ENCODE measurements around the gene UTP4. TPM values are rescaled to one million over a fixed set of nuclear protein-coding genes. Genes with fewer than 3 reads are reported as not detected.

The UTP4 gene
- total and polyA plus RNA-seq, 2 of the 8 experiments (the other 6 are each of a cell fraction or from before 2014, with no cell fraction given), result 101 to 118 TPM

DNA sequence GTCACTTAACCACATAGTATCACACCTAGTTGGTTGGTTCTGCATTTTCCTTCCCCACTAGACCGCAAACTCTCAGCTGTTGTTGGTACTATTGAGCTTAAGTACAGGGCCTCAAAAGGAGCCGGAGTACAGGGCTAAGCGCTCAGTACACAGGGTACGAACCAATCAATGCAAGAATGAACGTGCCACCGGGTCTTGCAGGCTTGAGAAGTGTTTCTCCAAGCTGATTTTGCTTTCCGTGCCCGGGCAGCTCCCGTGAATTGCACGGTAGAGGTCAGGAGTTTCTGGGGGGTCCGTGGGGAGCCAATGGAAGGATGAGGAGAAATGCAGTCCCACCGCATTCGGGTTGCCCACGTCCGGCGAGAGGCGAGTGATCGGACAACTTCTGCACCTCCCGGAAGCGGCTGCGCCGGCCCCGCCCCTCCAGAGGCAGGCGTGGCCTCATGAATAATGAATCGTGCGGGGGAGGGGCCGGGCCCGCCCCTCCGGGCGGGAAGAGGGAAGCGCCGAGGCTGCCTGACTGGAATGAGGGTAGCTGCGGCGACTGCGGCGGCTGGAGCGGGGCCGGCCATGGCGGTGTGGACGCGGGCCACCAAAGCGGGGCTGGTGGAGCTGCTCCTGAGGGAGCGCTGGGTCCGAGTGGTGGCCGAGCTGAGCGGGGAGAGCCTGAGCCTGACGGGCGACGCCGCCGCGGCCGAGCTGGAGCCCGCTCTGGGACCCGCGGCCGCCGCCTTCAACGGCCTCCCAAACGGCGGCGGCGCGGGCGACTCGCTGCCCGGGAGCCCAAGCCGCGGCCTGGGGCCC is 54.4 kb downstream of the UTP4 start, which contains the start of gene SNTB2:
Gene SNTB2, plus strand, starts transcription at position 523 of the 804 bp plus-strand sequence. Its CDS starts 3 bp downstream, at position 526.
- H3K14ac ChIP-seq (ENCODE audit: insufficient read length), result no peak within 1 kb of the TSS
- 7% methylated on average over 53 of the region's 69 CpGs; no CpG with 5 or more reads in 1 of the 2 experiments for WGBS, 2 experiments (ENCODE audit: extremely low coverage in 1 of 2, insufficient coverage in 1 of 2, insufficient read length in 1 of 2, insufficient replicate concordance in 2 of 2, low coverage in 1 of 2, low lambda C conversion rate in 2 of 2, missing lambda C conversion rate in 1 of 2)
- H2BK20ac ChIP-seq (ENCODE audit: low read length), result no peak within 1 kb of the TSS
- H3K9ac ChIP-seq (replicated peaks in 1 of 4; ENCODE audit: extremely low read depth in 1 of 4, low read depth in 3 of 4, low read length in 3 of 4), result peak within 1 kb of the TSS; percentile 73 to 98 (median 80)
- H3K18ac ChIP-seq (ENCODE audit: extremely low read depth, low read length), result peak within 1 kb of the TSS; percentile 86
- peaks cover 6% of the 10 kb centered on the region for H3K23me2 ChIP-seq (ENCODE audit: low read depth, low read length)
- H2BK120ac ChIP-seq (replicated peaks; ENCODE audit: low read depth, low read length), result no peak within 1 kb of the TSS
- peaks cover 2 to 7% (median 5%) of the 10 kb centered on the region in 4 experiments; a peak in 4 of 7 replicates for H3K4me1 ChIP-seq (replicated peaks in 1 of 4; ENCODE audit: control insufficient read depth in 3 of 4, insufficient read depth in 4 of 4, low read length in 3 of 4)
- no peak within 1 kb of the TSS for H3K23ac ChIP-seq (ENCODE audit: insufficient read length)
- no peak within 1 kb of the TSS for H3K4ac ChIP-seq (replicated peaks; ENCODE audit: insufficient read length, low read depth, low read length)
- ChIA-PET POLR2A (ENCODE audit: partially characterized antibody) (interaction anchor here (0.8 to 2.5 kb wide), 15 partner anchors 8 to 739 kb away, joined by 3 to 12 read pairs (median 3); partner anchors contain the start of genes CHTF8, COG8, NIP7 and PDF), CTCF (ENCODE audit: partially characterized antibody) (interaction anchor here (0.8 kb wide), 1 partner anchor 38 kb away, joined by 3 read pairs; no protein-coding TSS in a partner anchor)
- FAIRE-seq (no peak), DNase-seq (ENCODE audit: low read depth in 1 of 2, low spot score in 2 of 2) (peak; percentile 70 to 95)
- peak within 1 kb of the TSS; percentile 85 to 96 (median 91) for H3K4me3 ChIP-seq (ENCODE audit: extremely low read depth in 1 of 4, insufficient read depth in 2 of 4, low read depth in 3 of 4, low read length in 4 of 4)
- H3K79me1 ChIP-seq (ENCODE audit: low read depth, low read length), result no peaks in the 10 kb centered on the region
- H2AFZ ChIP-seq (ENCODE audit: low read length), result peak within 1 kb of the TSS; percentile 96
- H3K4me2 ChIP-seq (ENCODE audit: insufficient read depth in 1 of 2, low read depth in 2 of 2, low read length in 2 of 2), result peak within 1 kb of the TSS; percentile 87 to 93
- H2BK12ac ChIP-seq (ENCODE audit: low read depth, low read length), result no peak within 1 kb of the TSS
- peak within 1 kb of the TSS; percentile 61 for H4K5ac ChIP-seq (ENCODE audit: insufficient read length, low read depth, low read length)
- H3K27me3 ChIP-seq (replicated peaks in 1 of 4; ENCODE audit: control insufficient read depth in 3 of 4, extremely low read depth in 1 of 4, insufficient read depth in 3 of 4, low read length in 3 of 4), result no peaks in the 10 kb centered on the region
- H2BK5ac ChIP-seq (ENCODE audit: low read depth, low read length), result no peak within 1 kb of the TSS; the same call in 1 of the 2 replicates
- H3K36me3 ChIP-seq (ENCODE audit: control insufficient read depth in 2 of 4, insufficient read depth in 4 of 4, low read length in 3 of 4), result no peaks in the 10 kb centered on the region
- H4K20me1 ChIP-seq (replicated peaks in 1 of 2; ENCODE audit: control insufficient read depth in 1 of 2, insufficient read depth in 2 of 2, low read length in 2 of 2), result no peaks in the 10 kb centered on the region
- no peak within 1 kb of the TSS for H2AK5ac ChIP-seq (ENCODE audit: low read depth, low read length)
- H3K27ac ChIP-seq (ENCODE audit: low read depth, low read length), result peak within 1 kb of the TSS; percentile 59; the same call in 1 of the 2 replicates
- no peaks in the 10 kb centered on the region for H3K9me3 ChIP-seq (ENCODE audit: insufficient read depth in 2 of 2, low read depth in 1 of 2, low read length in 1 of 2)
- H4K8ac ChIP-seq (ENCODE audit: extremely low read depth, insufficient read depth, low read length), result peak within 1 kb of the TSS; percentile 98; the same call in 1 of the 2 replicates
- H3K79me2 ChIP-seq (ENCODE audit: control insufficient read depth in 1 of 2, insufficient read depth in 2 of 2, low read length in 2 of 2), result peaks cover 0 to 33% of the 10 kb centered on the region in 2 experiments; a peak in 2 of 4 replicates
- peak within 1 kb of the TSS; percentile 78 for H4K91ac ChIP-seq (replicated peaks; ENCODE audit: insufficient read length, low read length)
- H2BK15ac ChIP-seq (ENCODE audit: low read length), result no peak within 1 kb of the TSS
- peak within 1 kb of the TSS; percentile 77 for H3K56ac ChIP-seq (replicated peaks; ENCODE audit: insufficient read length, low read depth, low read length)
- TF ChIP-seq KDM1A (IDR thresholded peaks at IDR 0.05; ENCODE audit: borderline replicate concordance, low read length) (no peak), NANOG (IDR thresholded peaks at IDR 0.05; ENCODE audit: insufficient read depth, low read depth, low read length, poor library complexity, severe bottlenecking) (peak; percentile 30), EP300 (IDR thresholded peaks at IDR 0.05; ENCODE audit: borderline replicate concordance in 1 of 2, low read depth in 2 of 2, low read length in 2 of 2) (no peak; a peak in 1 of 3 replicates), NRF1 (IDR thresholded peaks at IDR 0.05; ENCODE audit: low read depth, low read length) (peak; percentile 40), MAFK (IDR thresholded peaks at IDR 0.05; ENCODE audit: low read depth, low read length) (no peak), CHD2 (IDR thresholded peaks at IDR 0.05; ENCODE audit: low read length) (no peak)

Measured in H1 (cell line).